GM04503 (cell line): ENCODE results near the gene ITFG2.
"Not testable (repeated sequence)": the region's sequence is repeated elsewhere in the genome, so short reads cannot be mapped to it uniquely, and the experiment has no call there.

ENCODE experiments used
- DNase-seq: peaks from one replicate; pipeline ENCODE4 v3.0.0-alpha.2; 2012; ENCODE audit warnings: low read depth

The ITFG2 gene

GRCh38 chr12:2863402-2863801 is 50.9 kb downstream of the ITFG2 start:
- not testable (repeated sequence) for DNase-seq

GRCh38 chr12:2864198-2864597 is 51.7 kb downstream of the ITFG2 start:
- no peak for DNase-seq

- DNase-seq = not testable (repeated sequence)
These were observed 56.6 kb downstream of the ITFG2 start for GRCh38 chr12:2868986-2869632.
